COLO829 (cell line): ENCODE measurements around the gene AGBL1.
"Not testable (repeated sequence)": the region's sequence is repeated elsewhere in the genome, so short reads cannot be mapped to it uniquely, and the experiment has no call there.

Source experiments
- DNase-seq: peaks from one replicate; pipeline ENCODE4 v3.0.0; 2012; ENCODE audit warnings: low spot score

AGBL1 gene

GRCh38 chr15:86948719-86949118, 869.0 kb downstream of the AGBL1 start:
- no peak for DNase-seq

GRCh38 chr15:86959254-86959653, 879.6 kb downstream of the AGBL1 start:
- DNase-seq, result no peak

DNA sequence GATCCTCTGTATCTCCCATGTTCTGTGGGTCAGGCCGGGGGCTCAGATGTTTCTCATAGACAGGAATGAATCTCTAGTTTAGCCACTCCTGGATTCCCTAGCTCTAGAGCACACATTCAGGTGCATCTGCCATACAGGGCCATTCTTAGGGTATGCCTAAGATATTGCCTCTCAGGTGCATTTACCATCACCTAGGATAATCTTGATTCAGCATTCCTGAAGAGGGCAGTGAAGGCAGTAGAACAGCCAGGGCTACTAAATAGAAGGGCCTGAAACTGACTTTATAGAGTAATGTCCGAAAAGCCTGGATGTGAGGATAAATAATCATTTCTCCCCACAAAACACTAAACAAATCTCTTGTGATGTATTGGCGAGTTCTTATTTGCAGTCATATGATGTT, 882.0 kb downstream of the AGBL1 start:
- DNase-seq, result no peak

DNA sequence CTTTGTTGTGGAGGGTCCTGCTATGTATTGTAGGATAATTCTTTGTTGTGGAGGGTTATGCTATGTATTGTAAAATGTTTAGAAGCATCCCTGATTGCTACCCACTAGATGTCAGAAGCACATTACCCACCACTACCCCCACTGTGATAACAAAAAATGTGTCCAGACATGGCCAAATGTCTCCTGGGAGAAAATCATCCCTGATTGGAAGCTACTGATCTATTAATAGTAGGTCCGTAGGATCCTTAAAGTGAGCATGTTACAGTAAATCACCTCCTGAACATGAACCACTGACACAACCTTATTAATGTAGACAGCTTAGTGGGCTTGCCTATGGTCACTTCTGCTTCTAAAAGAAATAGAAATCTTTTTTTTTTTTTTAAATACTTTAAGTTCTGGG, 884.6 kb downstream of the AGBL1 start:
- no peak for DNase-seq

GRCh38 chr15:86968244-86968643, 888.6 kb downstream of the AGBL1 start:
- DNase-seq, result no peak

DNA sequence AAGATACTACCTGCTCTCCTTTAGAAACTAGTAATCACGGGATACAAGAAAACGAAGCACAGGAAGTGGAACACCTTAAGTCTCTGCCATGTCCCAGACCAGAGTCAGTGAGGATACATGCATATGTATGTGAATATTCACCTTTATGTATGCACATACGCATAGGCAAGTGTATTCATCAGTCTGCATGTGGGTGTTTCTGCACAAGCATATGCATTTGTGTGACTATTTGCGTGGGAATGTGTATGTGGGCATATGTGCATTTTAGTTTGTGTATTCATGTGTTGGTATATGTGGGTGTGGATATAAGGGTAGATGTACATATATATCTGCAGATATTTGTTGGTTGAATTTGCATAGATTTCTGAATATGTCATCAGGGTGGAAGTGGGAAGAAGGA, 889.7 kb downstream of the AGBL1 start:
- DNase-seq, result no peak

GRCh38 chr15:86973284-86973844, 893.7 kb downstream of the AGBL1 start:
- DNase-seq, result no peak

GRCh38 chr15:86988033-86988432, 908.4 kb downstream of the AGBL1 start:
- DNase-seq, result no peak

GRCh38 chr15:87021751-87022150, 942.1 kb downstream of the AGBL1 start:
- DNase-seq, result no peak

DNA sequence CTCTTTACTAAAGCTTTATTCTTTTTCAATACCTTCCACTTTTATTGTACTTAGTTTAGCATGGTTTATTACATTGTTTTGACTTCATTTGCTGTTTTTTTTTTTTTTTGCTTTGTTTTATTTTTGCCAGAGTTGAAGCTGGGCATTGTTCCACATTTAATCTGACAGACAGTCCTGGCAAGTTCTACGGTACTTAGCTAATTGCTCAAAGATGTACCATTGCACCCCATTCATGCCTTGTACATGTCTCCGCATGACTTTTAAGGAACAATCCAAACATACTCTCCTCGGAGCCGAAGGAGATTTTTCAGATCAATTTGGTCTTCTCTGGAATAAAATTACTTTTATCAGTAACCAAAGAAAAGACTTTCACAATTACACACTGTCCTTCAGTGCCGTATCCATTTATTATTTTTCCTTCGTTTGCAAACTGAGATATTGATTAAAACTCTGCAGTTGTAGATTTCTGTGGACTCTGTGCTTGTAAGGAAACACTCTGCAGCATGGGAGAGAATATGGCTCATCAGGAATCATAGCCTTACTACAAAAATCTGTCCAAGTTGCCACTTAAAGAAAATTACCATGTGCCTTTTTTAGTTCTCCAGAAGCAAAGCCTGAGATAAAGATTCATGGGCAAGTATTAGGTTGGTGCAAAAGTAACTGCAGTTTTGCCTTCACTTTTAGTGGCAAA, 952.0 kb downstream of the AGBL1 start:
- no peak for DNase-seq

DNA sequence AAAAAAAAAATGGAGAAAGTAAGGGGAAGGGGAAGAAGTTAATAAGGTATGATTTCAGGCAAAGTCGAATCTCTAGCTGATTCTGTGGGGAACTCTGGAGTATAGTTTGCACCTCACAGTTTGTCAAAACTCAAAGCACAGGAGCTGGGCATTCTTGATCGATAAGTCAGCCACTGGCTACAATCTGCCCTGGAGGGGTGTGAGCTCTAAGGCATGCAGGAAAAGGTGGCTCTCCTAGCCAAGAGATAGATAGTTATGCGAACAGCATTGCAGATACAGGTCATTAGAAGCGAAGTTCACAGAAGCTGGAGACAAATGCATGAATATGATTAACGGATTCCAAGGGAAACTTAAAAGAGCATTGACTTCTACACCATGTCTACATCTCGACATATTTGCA, 952.6 kb downstream of the AGBL1 start:
- no peak for DNase-seq

- DNase-seq, result no peak
Measured at GRCh38 chr15:87033056-87033455, 953.4 kb downstream of the AGBL1 start.

GRCh38 chr15:87034886-87035285, 955.2 kb downstream of the AGBL1 start:
- DNase-seq, result no peak

DNA sequence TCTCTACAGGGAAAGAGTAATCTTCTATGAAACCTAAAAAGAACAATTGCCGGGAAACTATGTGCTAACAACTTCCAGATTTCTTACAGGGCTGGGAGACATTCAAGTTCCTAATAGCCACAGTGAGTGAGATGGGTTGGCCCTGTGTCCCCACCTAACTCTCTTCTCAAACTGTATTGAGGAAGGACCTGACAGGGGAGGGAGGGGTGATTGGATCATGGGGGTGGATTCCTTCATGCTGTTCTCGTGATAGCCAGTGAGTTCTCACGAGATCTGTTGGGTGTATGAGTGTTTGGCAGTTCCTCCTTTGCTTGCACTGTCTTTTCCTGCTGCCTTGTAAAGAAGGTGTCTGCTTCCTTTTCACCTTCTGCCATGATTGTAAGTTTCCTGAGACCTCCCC, 958.7 kb downstream of the AGBL1 start:
- no peak for DNase-seq

GRCh38 chr15:87042619-87043018, 962.9 kb downstream of the AGBL1 start:
- DNase-seq, result not testable (repeated sequence)

- DNase-seq, result no peak
Measured at GRCh38 chr15:87045746-87046145, 966.1 kb downstream of the AGBL1 start.

- DNase-seq, result no peak
Measured at GRCh38 chr15:87047203-87047965, 967.7 kb downstream of the AGBL1 start.
